A673 (cell line): ENCODE data around the gene TEN1. TPM values are rescaled to one million over a fixed set of nuclear protein-coding genes. Genes with fewer than 3 reads are reported as not detected.

Source experiments
- BruUV-seq: library from RNA; stranded (reverse); fragments of 400-500 nt; replicated peaks from 2 replicates; lab custom pipeline; 2021; lab: Mats Ljungman, UMichigan
- CTCF ChIA-PET: fragments of 300-600 bp; sonication (Branson Sonifier 250); formaldehyde crosslinking; loops from one replicate; lab custom pipeline; 2022; ENCODE audit warnings: antibody characterized with exemption; lab: Charles Lee
- POLR2A ChIA-PET: fragments of 300-600 bp; sonication (Branson Sonifier 250); formaldehyde crosslinking; loops from one replicate; lab custom pipeline; 2022; ENCODE audit warnings: antibody characterized with exemption; ENCODE audit not compliant: low non-redundant PET; lab: Charles Lee
- DNase-seq: peaks from one replicate; pipeline ENCODE4 v3.0.0-alpha.2; 2015; ENCODE audit warnings: low spot score
- H3K27ac ChIP-seq: fragments of 200-600 bp; sonication (generic); 2 replicates; pipeline ENCODE4 v1.5.1; 2016; ENCODE audit warnings: mixed run types, low read depth, mild to moderate bottlenecking, mixed read lengths, antibody characterized with exemption, low read length; ENCODE audit not compliant: poor library complexity, severe bottlenecking
- H3K27me3 ChIP-seq: fragments of 200-600 bp; sonication (generic); replicated peaks from 2 replicates; pipeline ENCODE4 v1.6.1; 2017; ENCODE audit warnings: mixed run types, low read depth, mild to moderate bottlenecking, mixed read lengths, antibody characterized with exemption, low read length; ENCODE audit not compliant: insufficient read depth, poor library complexity
- H3K36me3 ChIP-seq: fragments of 200-600 bp; sonication (generic); 2 replicates; pipeline ENCODE4 v1.6.1; 2016; ENCODE audit warnings: mixed run types, mild to moderate bottlenecking, mixed read lengths, antibody characterized with exemption, low read length; ENCODE audit not compliant: insufficient read depth, poor library complexity, severe bottlenecking
- H3K4me1 ChIP-seq: fragments of 200-600 bp; sonication (generic); 2 replicates; pipeline ENCODE4 v1.6.1; 2017; ENCODE audit warnings: mixed run types, mild to moderate bottlenecking, mixed read lengths, antibody characterized with exemption, low read length; ENCODE audit not compliant: insufficient read depth, poor library complexity, severe bottlenecking
- H3K4me3 ChIP-seq: fragments of 200-600 bp; sonication (generic); 2 replicates; pipeline ENCODE4 v1.5.1; 2016; ENCODE audit warnings: low read depth, mixed run types, mild to moderate bottlenecking, mixed read lengths, low read length; ENCODE audit not compliant: poor library complexity, severe bottlenecking
- H3K9me3 ChIP-seq: fragments of 200-600 bp; sonication (generic); 2 replicates; pipeline ENCODE4 v1.6.1; 2016; ENCODE audit warnings: mixed run types, low read depth, mild to moderate bottlenecking, mixed read lengths, antibody characterized with exemption, low read length; ENCODE audit not compliant: poor library complexity, severe bottlenecking
- EZH2 ChIP-seq: fragments of 200-600 bp; sonication (generic); IDR thresholded peaks from 2 replicates; pipeline ENCODE4 v1.6.1; 2017; ENCODE audit warnings: borderline replicate concordance, low read depth, mild to moderate bottlenecking, mixed read lengths, antibody characterized with exemption, low read length; ENCODE audit not compliant: poor library complexity, severe bottlenecking
- intact Hi-C: fragments of 100-400 bp; cut with micrococcal nuclease; formaldehyde crosslinking; loops from one replicate; pipeline ENCODE4 v1.10.0; 2022; ENCODE audit not compliant: unreplicated experiment
- total RNA-seq: library from RNA; stranded (reverse); gene quantifications from 2 replicates; pipeline ENCODE4 v1.2.3, GENCODE V29; 2021
- TF ChIP-seq, protein P1 (sequence below): fragments of 300-800, 200-600 bp; sonication (generic); conservative IDR thresholded peaks from 2 replicates; pipeline ENCODE4 v1.5.1; 2017; ENCODE audit warnings: low read depth, mild to moderate bottlenecking, antibody characterized with exemption, low read length, moderate library complexity, mixed read lengths

TEN1 gene
- total RNA-seq, 1 experiment from 2014 or later = 16.2 TPM

DNA sequence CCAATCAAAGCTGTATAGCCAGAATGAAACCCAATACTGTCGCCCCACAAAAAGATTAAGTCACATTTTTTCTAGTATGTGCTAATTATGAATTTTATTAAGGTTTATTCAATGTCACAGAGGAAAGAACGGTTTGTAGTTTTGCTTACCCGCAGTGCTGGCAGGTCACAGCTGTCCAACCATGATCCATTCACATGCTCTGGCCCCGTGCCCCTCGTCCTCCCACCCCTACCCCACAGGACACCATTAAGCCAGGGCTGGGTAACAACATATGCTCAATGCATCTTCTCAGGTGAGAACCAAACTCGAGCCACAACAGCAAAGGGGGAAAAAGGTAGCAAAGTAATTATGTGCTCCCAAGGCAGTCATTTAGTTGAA, 37.6 kb upstream of the TEN1 start:
- TF ChIP-seq EZH2 = no peak
- TF ChIP-seq, protein P1, sequence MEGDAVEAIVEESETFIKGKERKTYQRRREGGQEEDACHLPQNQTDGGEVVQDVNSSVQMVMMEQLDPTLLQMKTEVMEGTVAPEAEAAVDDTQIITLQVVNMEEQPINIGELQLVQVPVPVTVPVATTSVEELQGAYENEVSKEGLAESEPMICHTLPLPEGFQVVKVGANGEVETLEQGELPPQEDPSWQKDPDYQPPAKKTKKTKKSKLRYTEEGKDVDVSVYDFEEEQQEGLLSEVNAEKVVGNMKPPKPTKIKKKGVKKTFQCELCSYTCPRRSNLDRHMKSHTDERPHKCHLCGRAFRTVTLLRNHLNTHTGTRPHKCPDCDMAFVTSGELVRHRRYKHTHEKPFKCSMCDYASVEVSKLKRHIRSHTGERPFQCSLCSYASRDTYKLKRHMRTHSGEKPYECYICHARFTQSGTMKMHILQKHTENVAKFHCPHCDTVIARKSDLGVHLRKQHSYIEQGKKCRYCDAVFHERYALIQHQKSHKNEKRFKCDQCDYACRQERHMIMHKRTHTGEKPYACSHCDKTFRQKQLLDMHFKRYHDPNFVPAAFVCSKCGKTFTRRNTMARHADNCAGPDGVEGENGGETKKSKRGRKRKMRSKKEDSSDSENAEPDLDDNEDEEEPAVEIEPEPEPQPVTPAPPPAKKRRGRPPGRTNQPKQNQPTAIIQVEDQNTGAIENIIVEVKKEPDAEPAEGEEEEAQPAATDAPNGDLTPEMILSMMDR = no peak
- H3K4me3 ChIP-seq = peak overlapping the region; percentile 90
- no peak for DNase-seq
- H3K9me3 ChIP-seq = no peaks in the 10 kb centered on the region
- no peaks in the 10 kb centered on the region for H3K27me3 ChIP-seq
- intact Hi-C loops = no loop called here
- peak overlapping the region; percentile 91 for H3K27ac ChIP-seq
- CTCF ChIA-PET = interaction anchor here (0.6 to 0.9 kb wide), 3 partner anchors 9 to 98 kb away, joined by 3 read pairs; no protein-coding TSS in a partner anchor
- POLR2A ChIA-PET = no interaction called here
- peaks cover 6% of the 10 kb centered on the region for H3K36me3 ChIP-seq
- BruUV-seq = no TSS peak
- H3K4me1 ChIP-seq = peaks cover 11% of the 10 kb centered on the region

DNA sequence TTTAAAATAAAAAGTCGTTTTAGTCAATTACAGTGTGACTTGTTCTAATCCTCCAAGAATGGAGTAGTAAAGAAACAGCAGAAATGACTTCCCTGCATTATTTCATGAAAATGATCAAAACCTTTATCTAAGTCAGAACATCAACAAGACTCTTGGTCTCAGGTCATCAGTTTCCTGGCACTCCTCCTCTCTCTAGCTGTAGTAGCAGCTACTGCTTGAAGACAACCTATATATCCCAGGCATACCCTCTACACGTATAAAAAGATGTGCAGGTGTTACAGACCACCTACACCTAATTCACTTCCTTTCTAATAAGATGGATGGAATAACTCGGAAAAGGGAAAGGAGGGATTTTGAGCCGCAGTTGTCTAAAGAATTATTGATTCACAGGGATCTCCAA, 36.6 kb upstream of the TEN1 start:
- ChIA-PET POLR2A (no interaction called here), CTCF (no interaction called here)
- no peak overlapping the region for H3K4me3 ChIP-seq
- no TSS peak for BruUV-seq
- no peak overlapping the region for H3K27ac ChIP-seq
- H3K36me3 ChIP-seq = peaks cover 8% of the 10 kb centered on the region
- intact Hi-C loops = no loop called here
- peaks cover 11% of the 10 kb centered on the region for H3K4me1 ChIP-seq
- H3K9me3 ChIP-seq = no peaks in the 10 kb centered on the region
- no peaks in the 10 kb centered on the region for H3K27me3 ChIP-seq
- TF ChIP-seq, protein P1 = no peak
- TF ChIP-seq EZH2 = no peak
- no peak for DNase-seq

DNA sequence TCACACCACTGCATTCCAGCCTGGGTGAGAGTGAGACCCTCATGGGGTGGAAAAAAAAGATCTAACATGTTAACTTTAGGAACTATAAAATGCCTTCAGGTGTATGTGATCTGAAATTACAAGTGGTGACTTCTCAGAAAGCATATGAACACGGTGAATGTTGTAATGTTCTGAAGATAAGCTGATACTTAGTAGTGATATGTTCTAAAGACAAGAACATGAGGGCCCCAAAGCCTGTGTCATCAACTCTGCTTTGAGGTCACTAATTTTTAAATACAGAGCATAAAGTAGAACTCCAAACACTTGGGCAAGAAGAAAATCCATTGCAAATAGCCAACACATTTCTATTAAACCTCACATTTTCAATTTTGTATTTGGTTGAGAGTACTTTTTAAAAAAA, 35.5 kb upstream of the TEN1 start:
- H3K4me1 ChIP-seq = peaks cover 11% of the 10 kb centered on the region
- no peak for DNase-seq
- H3K36me3 ChIP-seq = peaks cover 16% of the 10 kb centered on the region
- CTCF ChIA-PET = interaction anchor here (0.7 kb wide), 1 partner anchor 67 kb away, joined by 5 read pairs; no protein-coding TSS in a partner anchor
- no peak for TF ChIP-seq EZH2
- TF ChIP-seq, protein P1 = no peak
- no peaks in the 10 kb centered on the region for H3K9me3 ChIP-seq
- H3K27me3 ChIP-seq = no peaks in the 10 kb centered on the region
- intact Hi-C loops = no loop called here
- H3K27ac ChIP-seq = no peak overlapping the region
- POLR2A ChIA-PET = no interaction called here
- BruUV-seq = no TSS peak
- no peak overlapping the region for H3K4me3 ChIP-seq
